ENCODE measurements around the gene GPSM1. TPM values are rescaled to one million over a fixed set of nuclear protein-coding genes. Genes with fewer than 3 reads are reported as not detected.
A peak's percentile ranks its signal among the peaks of the same experiment; 100 is the strongest.

GPSM1 gene
- total RNA-seq, 1 experiment from 2014 or later: 14.2 TPM

DNA sequence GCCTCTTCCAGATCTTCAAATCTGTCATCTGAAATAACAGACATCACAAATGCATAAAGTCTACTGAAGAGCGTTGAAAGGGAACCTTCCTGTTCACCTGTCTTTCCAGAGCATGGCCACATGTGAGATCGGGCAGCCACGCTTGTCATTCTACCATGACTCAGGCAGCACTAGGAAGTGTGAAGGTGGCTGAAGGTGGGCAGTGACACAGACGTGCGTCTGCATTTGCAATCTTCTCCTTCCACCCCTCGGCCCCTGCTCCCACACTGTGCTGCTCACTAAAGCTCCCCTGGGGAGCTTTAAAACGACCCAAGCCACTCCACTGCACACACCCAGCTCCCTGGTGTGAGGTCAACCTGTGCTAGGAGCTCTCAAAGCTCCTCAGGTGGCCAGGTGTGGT, 80.6 kb downstream of the GPSM1 start:
- TF ChIP-seq, protein P1, sequence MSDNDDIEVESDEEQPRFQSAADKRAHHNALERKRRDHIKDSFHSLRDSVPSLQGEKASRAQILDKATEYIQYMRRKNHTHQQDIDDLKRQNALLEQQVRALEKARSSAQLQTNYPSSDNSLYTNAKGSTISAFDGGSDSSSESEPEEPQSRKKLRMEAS (CRISPR knock-in tag; IDR thresholded peaks at IDR 0.05): no peak
- TF ChIP-seq SMAD4 (CRISPR knock-in tag; IDR thresholded peaks at IDR 0.05) (no peak), NFYB (CRISPR knock-in tag; conservative IDR thresholded peaks at IDR 0.05; ENCODE audit: low read depth) (no peak), ZNF317 (CRISPR knock-in tag; IDR thresholded peaks at IDR 0.05; ENCODE audit: borderline replicate concordance, low read depth) (no peak), ZNF671 (CRISPR knock-in tag; IDR thresholded peaks at IDR 0.05) (no peak), OVOL2 (CRISPR knock-in tag; IDR thresholded peaks at IDR 0.05; ENCODE audit: borderline replicate concordance) (no peak)
- TF ChIP-seq, protein P2, sequence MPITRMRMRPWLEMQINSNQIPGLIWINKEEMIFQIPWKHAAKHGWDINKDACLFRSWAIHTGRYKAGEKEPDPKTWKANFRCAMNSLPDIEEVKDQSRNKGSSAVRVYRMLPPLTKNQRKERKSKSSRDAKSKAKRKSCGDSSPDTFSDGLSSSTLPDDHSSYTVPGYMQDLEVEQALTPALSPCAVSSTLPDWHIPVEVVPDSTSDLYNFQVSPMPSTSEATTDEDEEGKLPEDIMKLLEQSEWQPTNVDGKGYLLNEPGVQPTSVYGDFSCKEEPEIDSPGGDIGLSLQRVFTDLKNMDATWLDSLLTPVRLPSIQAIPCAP (CRISPR knock-in tag; IDR thresholded peaks at IDR 0.05): no peak
- TF ChIP-seq, protein P3, sequence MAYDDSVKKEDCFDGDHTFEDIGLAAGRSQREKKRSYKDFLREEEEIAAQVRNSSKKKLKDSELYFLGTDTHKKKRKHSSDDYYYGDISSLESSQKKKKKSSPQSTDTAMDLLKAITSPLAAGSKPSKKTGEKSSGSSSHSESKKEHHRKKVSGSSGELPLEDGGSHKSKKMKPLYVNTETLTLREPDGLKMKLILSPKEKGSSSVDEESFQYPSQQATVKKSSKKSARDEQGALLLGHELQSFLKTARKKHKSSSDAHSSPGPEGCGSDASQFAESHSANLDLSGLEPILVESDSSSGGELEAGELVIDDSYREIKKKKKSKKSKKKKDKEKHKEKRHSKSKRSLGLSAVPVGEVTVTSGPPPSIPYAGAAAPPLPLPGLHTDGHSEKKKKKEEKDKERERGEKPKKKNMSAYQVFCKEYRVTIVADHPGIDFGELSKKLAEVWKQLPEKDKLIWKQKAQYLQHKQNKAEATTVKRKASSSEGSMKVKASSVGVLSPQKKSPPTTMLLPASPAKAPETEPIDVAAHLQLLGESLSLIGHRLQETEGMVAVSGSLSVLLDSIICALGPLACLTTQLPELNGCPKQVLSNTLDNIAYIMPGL (CRISPR knock-in tag; IDR thresholded peaks at IDR 0.05): no peak
- CTCF ChIA-PET: interaction anchor here (1.2 to 2.4 kb wide), 2 partner anchors 7 to 17 kb away, joined by 3 to 11 read pairs; no protein-coding TSS in a partner anchor
- H3K4me1 Mint-ChIP-seq: peaks cover 27% of the 10 kb centered on the region
- H3K27me3 Mint-ChIP-seq (ENCODE audit: low read depth): no peaks in the 10 kb centered on the region
- ATAC-seq (no peak), DNase-seq (ENCODE audit: low spot score) (no peak)
- POLR2A ChIA-PET: interaction anchor here (1.1 kb wide), 1 partner anchor 219 kb away, joined by 3 read pairs; no protein-coding TSS in a partner anchor
- H3K36me3 Mint-ChIP-seq: peaks cover 64% of the 10 kb centered on the region
- peak overlapping the region; percentile 46; the same call in 1 of the 2 replicates for H3K27ac Mint-ChIP-seq
- no peaks in the 10 kb centered on the region for H3K9me3 Mint-ChIP-seq
- peak overlapping the region; percentile 24; the same call in 1 of the 2 replicates for H3K4me3 Mint-ChIP-seq

Other genes with a start within 250 kb of the GPSM1 start
- 14.1 to 17.1 TPM (median 14.5 TPM) in 3 replicates for gene NACC2, start 232.2 kb upstream of the GPSM1 start, total RNA-seq (2021)
- 39.4 to 41.0 TPM (median 39.5 TPM) in 3 replicates for gene TMEM250, start 208.7 kb upstream of the GPSM1 start, total RNA-seq (2021)
- gene LHX3, start 122.4 kb upstream of the GPSM1 start, total RNA-seq (2021): 0.11 TPM in 1 of 3 replicates, not detected in the others
- gene QSOX2, start 81.7 kb upstream of the GPSM1 start, total RNA-seq (2021): 31.7 to 33.4 TPM (median 33.2 TPM) in 3 replicates
- gene CCDC187, start 23.4 kb upstream of the GPSM1 start, total RNA-seq (2021): 0.02 to 0.04 TPM in 2 of 3 replicates, not detected in the other
- gene DNLZ, start 36.2 kb downstream of the GPSM1 start, total RNA-seq (2021): 13.5 to 17.2 TPM (median 15.0 TPM) in 3 replicates
- gene CARD9, start 46.1 kb downstream of the GPSM1 start, total RNA-seq (2021): 0.76 to 0.96 TPM (median 0.96 TPM) in 3 replicates
- gene SNAPC4, start 72.6 kb downstream of the GPSM1 start, total RNA-seq (2021): 18.9 to 22.8 TPM (median 20.0 TPM) in 3 replicates
- gene ENTR1, start 83.1 kb downstream of the GPSM1 start, total RNA-seq (2021): 102 to 140 TPM (median 103 TPM) in 3 replicates
- gene PMPCA, start 83.1 kb downstream of the GPSM1 start, total RNA-seq (2021): 77.0 to 103 TPM (median 79.2 TPM) in 3 replicates
- gene INPP5E, start 112.3 kb downstream of the GPSM1 start, total RNA-seq (2021): 23.6 to 25.5 TPM (median 24.0 TPM) in 3 replicates
- 52.1 to 70.9 TPM (median 52.3 TPM) in 3 replicates for gene SEC16A, start 155.5 kb downstream of the GPSM1 start, total RNA-seq (2021)
- 76.7 to 95.6 TPM (median 79.2 TPM) in 3 replicates for gene NOTCH1, start 218.5 kb downstream of the GPSM1 start, total RNA-seq (2021)

Data from WTC11 (cell line).